PC-3 (cell line): ENCODE results near the gene LRP11.
A peak's percentile ranks its signal among the peaks of the same experiment; 100 is the strongest.

ENCODE experiments used
- EZH2 ChIP-seq: fragments of 300-600 bp; sonication (generic); IDR thresholded peaks from one replicate; pipeline ENCODE4 v1.6.1; 2017; ENCODE audit warnings: antibody characterized with exemption, mild to moderate bottlenecking, low read length; ENCODE audit not compliant: unreplicated experiment
- EZH2phosphoT487 ChIP-seq: fragments of 300-600 bp; sonication (generic); IDR thresholded peaks from 2 replicates; pipeline ENCODE4 v1.6.1; 2018; ENCODE audit warnings: mild to moderate bottlenecking, antibody characterized with exemption, low read length, borderline replicate concordance
- TF ChIP-seq, protein P1 (sequence below): fragments of 300-600 bp; sonication (generic); conservative IDR thresholded peaks from 2 replicates; pipeline ENCODE4 v1.5.1; 2017; ENCODE audit warnings: antibody characterized with exemption, low read depth, mild to moderate bottlenecking, low read length

DNA sequence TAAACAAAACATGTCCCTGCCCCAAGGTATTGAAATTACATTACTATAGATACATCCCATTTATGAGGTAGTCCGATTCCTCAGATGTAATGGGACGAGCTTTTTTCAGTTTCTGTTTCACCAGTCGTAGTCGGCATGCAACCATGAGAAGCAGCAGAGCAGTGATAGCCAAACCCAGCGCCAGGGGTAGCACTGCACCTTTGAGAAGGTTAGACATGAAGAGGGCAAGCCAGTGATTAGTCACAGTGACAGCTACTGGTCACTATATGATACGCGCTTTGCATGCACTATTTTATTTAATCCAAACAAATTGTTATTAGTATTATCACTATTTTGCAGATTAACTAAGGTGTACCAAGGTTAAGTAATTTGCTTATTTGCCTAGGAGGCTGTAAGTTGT lies 43.7 kb downstream of the LRP11 start:
- TF ChIP-seq EZH2 (no peak), EZH2phosphoT487 (no peak)
- TF ChIP-seq, protein P1, sequence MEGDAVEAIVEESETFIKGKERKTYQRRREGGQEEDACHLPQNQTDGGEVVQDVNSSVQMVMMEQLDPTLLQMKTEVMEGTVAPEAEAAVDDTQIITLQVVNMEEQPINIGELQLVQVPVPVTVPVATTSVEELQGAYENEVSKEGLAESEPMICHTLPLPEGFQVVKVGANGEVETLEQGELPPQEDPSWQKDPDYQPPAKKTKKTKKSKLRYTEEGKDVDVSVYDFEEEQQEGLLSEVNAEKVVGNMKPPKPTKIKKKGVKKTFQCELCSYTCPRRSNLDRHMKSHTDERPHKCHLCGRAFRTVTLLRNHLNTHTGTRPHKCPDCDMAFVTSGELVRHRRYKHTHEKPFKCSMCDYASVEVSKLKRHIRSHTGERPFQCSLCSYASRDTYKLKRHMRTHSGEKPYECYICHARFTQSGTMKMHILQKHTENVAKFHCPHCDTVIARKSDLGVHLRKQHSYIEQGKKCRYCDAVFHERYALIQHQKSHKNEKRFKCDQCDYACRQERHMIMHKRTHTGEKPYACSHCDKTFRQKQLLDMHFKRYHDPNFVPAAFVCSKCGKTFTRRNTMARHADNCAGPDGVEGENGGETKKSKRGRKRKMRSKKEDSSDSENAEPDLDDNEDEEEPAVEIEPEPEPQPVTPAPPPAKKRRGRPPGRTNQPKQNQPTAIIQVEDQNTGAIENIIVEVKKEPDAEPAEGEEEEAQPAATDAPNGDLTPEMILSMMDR = 0 out of 2 replicates have a peak, but pooled peaks have one; percentile 19
